Erythroblast (primary cell): ENCODE data around the gene CEP57.

Experiments
- GATA1 ChIP-seq: IDR thresholded peaks from 2 replicates; pipeline ENCODE4 v1.6.1; 2011; ENCODE audit warnings: low read depth, mild to moderate bottlenecking, control low read depth, low read length, moderate library complexity
- POLR2A ChIP-seq: IDR thresholded peaks from 2 replicates; pipeline ENCODE4 v1.6.1; 2011; ENCODE audit warnings: mild to moderate bottlenecking, low read length

DNA sequence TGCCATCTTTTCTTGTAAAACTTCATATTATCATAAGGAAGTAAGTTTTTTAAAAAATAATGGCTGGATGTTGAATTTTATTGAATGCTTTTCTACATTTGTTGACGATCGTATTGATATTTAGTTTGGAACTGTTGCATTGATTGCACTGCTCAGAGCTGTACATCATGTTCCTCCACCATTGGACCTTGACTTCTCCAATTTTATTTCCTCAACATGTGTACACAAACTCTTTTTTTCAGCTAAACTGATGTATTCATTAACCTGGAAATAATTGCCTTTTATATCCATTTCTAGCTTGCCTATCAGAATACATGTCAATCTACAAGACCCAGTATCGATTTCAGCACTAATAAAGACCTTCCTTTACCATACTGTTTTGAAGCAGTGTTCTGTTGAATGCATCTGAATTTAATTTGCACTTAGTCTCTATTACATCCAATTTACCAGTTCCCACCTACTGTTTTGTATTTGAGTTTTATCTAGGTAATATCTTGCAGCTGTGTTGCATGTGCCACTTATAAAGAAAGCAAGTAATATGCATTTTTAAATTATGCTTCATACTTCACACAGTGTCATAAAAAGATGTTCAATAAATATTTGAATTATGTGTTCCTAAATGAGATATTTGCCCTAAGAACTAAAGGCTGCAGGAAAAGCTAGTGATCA, 5.5 kb downstream of the CEP57 start:
- TF ChIP-seq POLR2A (no peak), GATA1 (no peak)
